Fibroblast of skin of left biceps (primary cell): ENCODE measurements around the gene ABLIM1.

Source experiments
- DNase-seq, 2 experiments: peaks; one replicate each; pipeline ENCODE4 v3.0.0-alpha.2; 2013; ENCODE audit warnings: low read depth in 2 of 2

The ABLIM1 gene

DNA sequence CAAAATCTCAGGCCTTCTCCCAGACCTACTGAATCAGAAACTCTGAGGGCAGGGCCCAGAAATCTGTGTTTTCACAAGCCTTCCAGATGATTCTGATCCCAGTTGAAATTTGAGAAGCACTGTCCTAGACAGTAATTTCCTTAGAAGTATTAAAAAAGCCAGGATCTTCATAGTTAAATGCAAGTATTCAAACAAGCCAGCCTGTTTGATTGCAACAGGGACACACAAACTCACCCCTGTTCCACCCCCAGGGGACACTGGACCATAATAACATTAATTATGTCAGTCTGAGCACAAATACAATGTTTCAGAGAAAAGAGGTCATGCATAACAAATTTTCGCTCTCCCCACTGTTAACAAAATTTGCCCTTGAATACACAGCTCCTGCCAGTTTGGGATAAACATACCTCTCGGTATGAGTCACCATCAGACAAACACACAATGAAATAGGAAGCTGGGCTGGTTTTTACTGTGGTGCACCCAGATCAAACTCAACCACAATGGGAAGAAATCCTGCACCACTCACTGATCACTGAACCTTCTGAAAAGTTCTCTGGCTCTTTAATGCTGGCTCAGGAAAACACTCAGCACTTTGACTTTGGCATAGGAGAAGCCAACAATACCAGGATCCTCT lies 34.3 kb downstream of the ABLIM1 start:
- DNase-seq, result peak; percentile 39 to 44

GRCh38 chr10:114623155-114623554 lies 34.9 kb downstream of the ABLIM1 start:
- no peak for DNase-seq

DNA sequence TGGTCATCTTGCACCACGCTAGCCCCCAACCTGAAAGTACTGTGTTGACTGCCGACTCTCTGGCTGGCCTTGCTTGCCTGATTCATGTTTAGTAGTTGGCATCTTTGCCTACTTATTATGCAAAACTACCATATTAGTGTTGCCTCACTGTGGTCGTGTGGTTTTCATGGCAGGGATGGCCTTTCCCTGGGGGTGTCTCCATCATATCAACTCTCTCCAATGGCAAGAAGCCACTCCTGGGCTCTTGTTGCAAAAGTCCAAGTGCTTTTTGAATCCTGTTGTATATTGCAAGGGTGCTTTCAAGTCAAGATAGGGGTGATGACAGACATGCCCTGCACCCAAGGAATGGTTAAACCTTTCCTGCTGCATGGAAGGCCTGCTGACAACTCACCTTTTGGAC lies 39.4 kb downstream of the ABLIM1 start:
- DNase-seq, result no peak

GRCh38 chr10:114616516-114616915 lies 41.6 kb downstream of the ABLIM1 start:
- no peak for DNase-seq

DNA sequence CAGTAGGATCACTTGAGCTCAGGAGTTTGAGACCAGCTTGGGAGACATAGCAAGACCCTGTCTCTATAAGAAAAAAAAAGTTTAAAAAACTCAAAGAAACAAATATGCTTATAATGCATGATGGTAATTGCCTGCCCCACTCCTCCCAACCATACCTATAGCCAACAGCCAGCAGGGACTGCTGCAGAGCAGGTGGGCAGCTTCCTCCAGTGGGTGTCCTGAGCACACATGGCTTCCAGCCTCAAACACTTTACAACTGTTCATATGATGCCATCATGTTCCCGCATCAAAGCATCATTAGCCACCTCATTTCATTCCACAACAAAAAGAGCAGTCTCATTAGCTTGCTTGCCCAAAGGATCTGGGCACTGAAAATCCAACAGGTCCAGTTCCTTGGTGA lies 42.0 kb downstream of the ABLIM1 start:
- no peak for DNase-seq

- DNase-seq, result no peak
Observed at GRCh38 chr10:114615600-114616007, 42.5 kb downstream of the ABLIM1 start.

- no peak for DNase-seq
Observed at GRCh38 chr10:114613237-114613979, 44.7 kb downstream of the ABLIM1 start.

DNA sequence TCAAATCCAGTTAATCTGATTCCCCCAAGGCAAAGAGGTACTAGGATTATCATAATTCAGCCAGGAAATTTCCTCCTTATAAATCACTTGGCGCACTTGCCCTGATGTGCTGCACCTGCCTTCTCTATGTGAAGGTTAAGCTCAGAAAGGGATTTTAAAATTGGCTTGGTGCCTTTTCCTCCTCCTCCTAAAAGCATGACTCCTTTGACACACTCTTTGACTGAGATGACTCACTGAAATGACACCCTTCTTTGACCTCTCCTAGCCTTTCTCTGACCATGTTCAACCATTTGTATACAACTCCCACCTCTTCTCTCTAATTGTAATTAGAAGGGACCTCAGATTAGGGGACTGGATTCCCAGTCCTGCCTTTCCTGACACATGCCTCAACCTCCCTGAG lies 46.5 kb downstream of the ABLIM1 start:
- no peak for DNase-seq

DNA sequence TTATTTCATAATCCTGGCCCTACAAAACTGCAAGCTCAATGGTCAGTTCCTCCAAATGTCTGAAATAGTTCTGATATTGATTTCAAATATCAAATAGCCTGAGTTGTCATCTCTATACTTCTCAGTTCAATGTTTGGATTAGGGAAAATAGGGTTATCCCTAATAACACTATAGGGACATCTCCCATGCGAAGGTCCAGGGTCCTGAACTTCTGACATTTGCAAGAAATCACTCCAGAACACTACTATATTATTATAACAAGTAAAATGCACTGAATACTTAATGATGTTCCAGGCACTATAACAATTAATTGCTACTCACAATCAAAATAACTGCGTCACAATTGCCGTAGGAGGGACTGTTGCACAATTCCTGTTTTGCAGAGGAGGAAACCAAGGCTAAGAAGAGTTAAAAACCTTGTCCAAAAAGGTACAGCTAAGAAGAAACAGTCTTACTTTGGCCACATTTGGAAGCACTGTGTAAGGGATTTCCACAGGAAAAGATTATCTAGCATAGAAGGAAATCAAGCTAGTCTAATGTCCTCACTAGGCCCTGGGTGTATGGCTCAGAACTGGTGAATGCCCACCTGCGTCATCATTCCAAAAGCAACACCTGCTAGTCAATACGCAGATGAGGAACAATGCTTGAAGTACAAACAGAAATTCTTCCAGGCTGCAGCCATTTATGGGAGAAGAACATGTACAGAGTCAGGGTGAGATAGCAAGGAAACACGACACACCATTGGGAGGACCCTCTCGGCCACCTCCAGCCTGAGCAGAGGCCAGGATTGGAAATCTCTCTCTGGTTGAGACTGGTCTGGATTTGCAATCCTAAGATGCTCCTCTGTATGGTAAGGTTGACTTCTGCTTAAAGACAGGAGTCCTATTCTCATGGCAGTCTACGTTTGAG lies 48.3 kb downstream of the ABLIM1 start:
- DNase-seq, result no peak

GRCh38 chr10:114607358-114607998 lies 50.6 kb downstream of the ABLIM1 start:
- no peak for DNase-seq

DNA sequence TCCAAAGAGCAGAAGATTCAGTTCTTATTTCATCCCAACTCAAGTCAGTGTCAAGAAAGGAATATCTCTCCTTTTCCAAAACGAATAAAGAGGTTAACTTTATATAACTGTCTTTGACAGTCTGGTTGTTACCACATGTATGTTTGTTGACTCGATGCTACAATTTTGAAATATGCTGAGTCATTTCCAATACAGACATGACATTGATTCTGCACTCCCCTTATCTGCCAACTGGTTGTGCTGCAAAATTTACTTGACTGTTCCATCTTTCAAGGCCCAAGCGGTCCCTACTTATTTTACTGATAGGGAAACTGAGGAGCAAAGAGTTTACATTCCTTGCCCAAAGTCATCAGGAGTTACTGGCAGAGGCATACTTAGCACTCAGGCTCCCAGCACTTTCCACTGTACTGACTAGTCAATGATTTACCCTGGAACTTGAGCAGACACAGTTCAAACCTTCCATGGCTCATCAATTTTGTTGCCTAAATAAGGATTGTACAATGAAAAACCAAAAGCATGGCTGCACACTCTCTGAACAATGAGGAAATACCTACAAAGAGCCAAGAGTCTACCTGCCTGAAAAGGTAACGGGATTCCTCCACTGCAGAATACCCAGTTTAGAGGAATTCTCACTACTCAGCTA lies 52.8 kb downstream of the ABLIM1 start:
- DNase-seq, result no peak

DNA sequence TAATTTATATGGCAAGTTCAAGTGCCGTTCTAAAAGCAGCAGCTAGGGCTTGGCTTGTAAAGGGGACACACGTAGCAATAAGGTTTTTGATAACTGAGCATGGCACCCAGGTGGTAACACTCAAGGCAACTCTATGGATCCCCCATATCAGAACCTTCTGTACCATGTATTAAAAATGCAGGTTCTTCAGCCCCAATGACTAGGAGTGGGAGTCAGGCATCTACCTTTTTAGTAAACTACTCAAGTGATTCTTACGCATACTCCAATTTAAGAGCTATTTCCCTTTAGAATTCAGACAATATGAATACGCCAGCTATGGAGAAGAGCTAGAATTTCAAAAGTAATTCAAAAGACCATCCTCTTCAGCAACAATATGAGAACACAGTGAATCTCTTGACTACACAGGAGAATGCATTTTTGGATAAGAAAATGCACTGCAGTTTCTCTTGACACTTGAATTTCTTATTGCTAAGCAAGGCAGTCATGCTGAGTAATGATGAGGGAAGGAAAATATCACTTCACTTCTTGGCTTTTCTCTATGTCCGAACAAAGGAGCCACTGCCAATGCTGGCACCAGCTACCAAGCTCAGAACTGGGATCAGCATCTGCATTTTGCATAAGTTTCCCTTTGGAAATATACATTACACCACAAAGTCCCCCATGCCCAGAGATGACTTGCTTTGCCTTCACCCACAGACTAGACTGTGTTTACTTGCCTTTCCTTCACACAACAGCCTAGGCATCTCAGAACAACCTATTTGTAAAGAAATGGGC lies 53.5 kb downstream of the ABLIM1 start:
- DNase-seq, result no peak

- no peak for DNase-seq
Observed at GRCh38 chr10:114603948-114604347, 54.1 kb downstream of the ABLIM1 start.

GRCh38 chr10:114603303-114603702 lies 54.8 kb downstream of the ABLIM1 start:
- no peak for DNase-seq

DNA sequence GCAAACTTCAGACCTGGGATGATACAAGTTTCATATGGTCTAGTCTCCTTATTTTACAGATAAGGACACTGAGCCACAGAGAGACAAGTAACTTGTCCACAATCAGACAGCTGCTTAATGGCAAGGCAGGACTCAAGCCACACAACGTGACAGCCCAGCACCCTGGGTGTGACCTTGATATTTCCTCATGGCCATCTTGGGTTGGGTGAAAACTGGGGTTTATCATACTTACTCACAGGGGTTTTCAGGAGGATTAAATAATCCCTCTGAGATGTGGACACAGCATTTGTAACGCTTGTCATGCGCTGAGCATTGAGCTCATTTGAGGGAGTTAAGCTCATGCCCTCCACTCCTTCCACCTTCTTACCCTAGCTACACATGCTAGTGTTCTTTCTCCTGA lies 58.0 kb downstream of the ABLIM1 start:
- DNase-seq, result no peak

DNA sequence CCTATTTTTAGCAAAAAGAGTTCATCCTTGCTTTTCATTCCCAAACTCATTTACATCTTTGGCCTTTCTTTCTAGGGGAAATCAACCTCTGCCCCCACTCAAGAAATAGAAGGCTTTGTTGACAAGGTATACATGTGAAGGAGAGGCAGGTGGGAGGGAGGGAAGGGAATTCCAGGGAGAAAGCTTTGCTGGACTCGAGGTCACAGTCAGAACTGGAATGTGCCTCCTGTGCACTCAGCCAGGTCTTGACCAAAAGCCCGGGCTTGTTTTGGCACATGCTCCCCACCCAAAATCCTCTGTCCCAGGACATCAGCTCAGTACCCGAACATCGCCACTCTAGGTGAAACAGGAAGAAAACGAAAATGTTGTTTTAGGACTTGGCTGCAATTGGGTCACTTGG lies 61.3 kb downstream of the ABLIM1 start:
- no peak for DNase-seq

DNA sequence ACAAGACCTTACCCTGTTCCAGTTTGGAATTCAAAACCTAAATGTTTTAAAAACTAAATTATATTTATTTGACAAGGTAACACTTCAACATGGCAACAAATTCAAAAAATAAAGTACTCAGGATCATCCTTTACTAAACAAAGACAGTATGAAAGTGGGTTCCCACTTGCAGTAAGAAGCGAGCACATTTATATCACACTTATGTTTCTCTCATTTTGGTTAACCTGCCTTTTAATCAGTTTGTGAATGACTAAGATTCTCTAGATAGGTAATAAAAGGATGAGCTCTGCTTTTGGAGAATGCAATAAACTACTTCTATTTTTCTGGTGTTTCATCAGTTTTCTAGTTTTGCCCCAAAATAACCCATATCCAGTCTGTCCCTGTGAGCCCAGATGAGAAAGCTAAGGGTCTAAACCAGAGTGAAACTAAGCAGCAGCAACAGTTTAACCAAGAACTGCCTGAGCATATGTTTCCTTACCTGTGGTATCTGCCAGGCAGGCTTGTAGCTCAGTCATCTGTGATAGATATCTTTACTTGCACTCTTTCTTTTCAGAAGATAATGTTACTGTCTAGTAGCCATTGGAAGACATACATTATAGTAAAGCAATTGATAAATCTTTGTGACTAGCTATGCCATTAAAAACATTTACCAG lies 64.1 kb downstream of the ABLIM1 start:
- DNase-seq, result no peak

DNA sequence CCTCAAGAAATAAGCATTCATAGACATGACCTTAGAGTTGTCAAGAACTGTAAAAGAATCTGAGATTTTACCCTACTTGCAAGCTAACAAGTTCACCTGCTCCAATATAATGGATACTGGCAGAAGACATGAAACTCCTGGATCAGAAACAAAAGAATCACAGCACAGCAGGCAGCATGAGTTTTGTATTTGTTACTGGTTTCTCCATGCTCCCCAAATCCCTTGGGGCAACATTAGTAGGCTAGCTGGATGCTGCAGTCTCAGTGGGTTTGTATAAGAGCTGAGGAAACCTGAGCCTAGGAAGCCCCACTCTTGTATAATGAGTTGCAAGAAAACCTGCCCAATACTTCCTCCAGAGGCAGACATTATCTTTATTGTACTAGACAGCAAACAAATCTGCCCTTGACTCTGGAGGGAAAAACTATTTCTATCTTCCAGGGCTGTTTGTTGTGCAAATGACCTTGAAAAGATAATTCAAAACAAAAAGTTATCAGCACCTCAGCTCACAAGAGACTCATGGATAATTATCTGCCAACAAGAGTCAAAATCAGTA lies 64.8 kb downstream of the ABLIM1 start:
- no peak for DNase-seq

DNA sequence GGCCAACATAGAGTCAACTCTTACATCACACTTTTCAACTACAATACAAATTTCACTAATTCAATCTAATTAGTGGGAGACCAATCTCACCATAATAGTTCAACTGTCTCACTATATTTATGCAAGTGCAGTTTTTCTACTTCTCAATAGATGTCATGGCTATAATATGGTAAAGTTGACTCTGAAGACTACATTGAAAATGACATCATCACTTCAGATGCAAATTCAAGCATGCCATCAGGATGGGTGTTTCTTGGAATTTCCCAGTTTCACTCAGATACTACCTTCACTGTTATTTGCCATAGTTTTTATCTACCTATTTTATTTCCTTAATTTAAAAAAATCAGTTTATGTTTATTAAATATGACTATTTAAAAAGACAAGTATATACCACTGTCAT lies 67.1 kb downstream of the ABLIM1 start:
- no peak for DNase-seq

DNA sequence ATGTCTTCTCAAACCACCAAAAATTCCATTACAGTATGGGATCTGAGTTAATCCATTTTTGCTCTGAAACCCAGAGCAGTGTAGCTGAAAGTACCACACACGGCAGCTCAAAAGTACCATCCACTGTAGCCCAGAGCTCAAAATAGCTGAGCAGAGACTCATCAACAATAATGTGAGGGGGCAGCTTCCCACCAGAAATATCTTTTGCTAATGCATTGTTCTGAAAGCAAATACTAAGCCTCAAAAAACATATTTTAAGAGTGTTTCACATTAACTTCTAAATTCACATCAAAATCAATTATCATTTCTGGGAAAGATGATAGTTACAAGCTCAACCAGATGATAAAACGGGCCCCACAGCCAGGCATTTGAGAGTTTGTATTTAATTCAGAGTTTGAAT lies 73.7 kb downstream of the ABLIM1 start:
- DNase-seq, result peak; percentile 21 to 24
